HL-60 (cell line): ENCODE results near the gene ADCY5.

ENCODE experiments used
- DNase-seq, 2 experiments: peaks; one replicate each; pipeline ENCODE4 v3.0.0-alpha.2; 2010 to 2020; ENCODE audit warnings: low read depth in 1 of 2, low spot score in 1 of 2
- H3K27ac ChIP-seq: fragments of 250-450 bp; sonication (Bioruptor Pico); replicated peaks from 2 replicates; pipeline ENCODE4 v1.5.1; 2020; ENCODE audit warnings: mild to moderate bottlenecking, moderate library complexity
- H3K27me3 ChIP-seq: fragments of 250-450 bp; sonication (Bioruptor Pico); 2 replicates; pipeline ENCODE4 v1.5.1; 2021; ENCODE audit warnings: mild to moderate bottlenecking, moderate library complexity; ENCODE audit not compliant: insufficient read depth, poor library complexity, severe bottlenecking
- H3K4me3 ChIP-seq: replicated peaks from 2 replicates; pipeline ENCODE4 v1.5.1; 2011; ENCODE audit warnings: mild to moderate bottlenecking, control low read depth, low read length; ENCODE audit not compliant: insufficient read depth
- CTCF ChIP-seq: IDR thresholded peaks from one replicate; pipeline ENCODE4 v1.5.1; 2011; ENCODE audit warnings: low read length, control low read depth, inconsistent platforms; ENCODE audit not compliant: insufficient read depth
- GABPA ChIP-seq: IDR thresholded peaks from 2 replicates; pipeline ENCODE4 v1.6.1; 2012; ENCODE audit warnings: low read depth
- POLR2AphosphoS5 ChIP-seq: IDR thresholded peaks from 2 replicates; pipeline ENCODE4 v1.6.1; 2012; ENCODE audit warnings: low read depth
- REST ChIP-seq: IDR thresholded peaks from 2 replicates; pipeline ENCODE4 v1.6.1; 2012; ENCODE audit warnings: low read depth; ENCODE audit not compliant: insufficient replicate concordance
- SPI1 ChIP-seq: IDR thresholded peaks from 2 replicates; pipeline ENCODE4 v1.6.1; 2012; ENCODE audit warnings: low read depth, mild to moderate bottlenecking, borderline replicate concordance

ADCY5 gene

GRCh38 chr3:123396171-123397049, 52.5 kb downstream of the ADCY5 start:
- DNase-seq, result no peak
- no peak for TF ChIP-seq REST
- no peak for TF ChIP-seq CTCF
- no peak for TF ChIP-seq POLR2AphosphoS5
- no peak for TF ChIP-seq GABPA
- TF ChIP-seq SPI1, result no peak
- Histone ChIP-seq H3K27ac (no peak overlapping the region), H3K4me3 (no peak overlapping the region), H3K27me3 (peaks cover 10% of the 10 kb centered on the region)

GRCh38 chr3:123395235-123395634, 53.7 kb downstream of the ADCY5 start:
- H3K4me3 ChIP-seq, result no peak overlapping the region
- H3K27me3 ChIP-seq, result peaks cover 10% of the 10 kb centered on the region
- no peak for DNase-seq
- no peak for TF ChIP-seq SPI1
- TF ChIP-seq CTCF, result no peak
- TF ChIP-seq GABPA, result no peak
- no peak for TF ChIP-seq REST
- TF ChIP-seq POLR2AphosphoS5, result no peak
- H3K27ac ChIP-seq, result no peak overlapping the region

- no peak overlapping the region for H3K27ac ChIP-seq
- TF ChIP-seq GABPA (no peak), SPI1 (no peak), REST (no peak), POLR2AphosphoS5 (no peak), CTCF (no peak)
- no peak for DNase-seq
- peaks cover 9% of the 10 kb centered on the region for H3K27me3 ChIP-seq
- H3K4me3 ChIP-seq, result no peak overlapping the region
Measured at GRCh38 chr3:123394391-123395020, 54.4 kb downstream of the ADCY5 start.
